ENCODE results near the gene KANSL1L.
A peak's percentile ranks its signal among the peaks of the same experiment; 100 is the strongest.

The KANSL1L gene

DNA sequence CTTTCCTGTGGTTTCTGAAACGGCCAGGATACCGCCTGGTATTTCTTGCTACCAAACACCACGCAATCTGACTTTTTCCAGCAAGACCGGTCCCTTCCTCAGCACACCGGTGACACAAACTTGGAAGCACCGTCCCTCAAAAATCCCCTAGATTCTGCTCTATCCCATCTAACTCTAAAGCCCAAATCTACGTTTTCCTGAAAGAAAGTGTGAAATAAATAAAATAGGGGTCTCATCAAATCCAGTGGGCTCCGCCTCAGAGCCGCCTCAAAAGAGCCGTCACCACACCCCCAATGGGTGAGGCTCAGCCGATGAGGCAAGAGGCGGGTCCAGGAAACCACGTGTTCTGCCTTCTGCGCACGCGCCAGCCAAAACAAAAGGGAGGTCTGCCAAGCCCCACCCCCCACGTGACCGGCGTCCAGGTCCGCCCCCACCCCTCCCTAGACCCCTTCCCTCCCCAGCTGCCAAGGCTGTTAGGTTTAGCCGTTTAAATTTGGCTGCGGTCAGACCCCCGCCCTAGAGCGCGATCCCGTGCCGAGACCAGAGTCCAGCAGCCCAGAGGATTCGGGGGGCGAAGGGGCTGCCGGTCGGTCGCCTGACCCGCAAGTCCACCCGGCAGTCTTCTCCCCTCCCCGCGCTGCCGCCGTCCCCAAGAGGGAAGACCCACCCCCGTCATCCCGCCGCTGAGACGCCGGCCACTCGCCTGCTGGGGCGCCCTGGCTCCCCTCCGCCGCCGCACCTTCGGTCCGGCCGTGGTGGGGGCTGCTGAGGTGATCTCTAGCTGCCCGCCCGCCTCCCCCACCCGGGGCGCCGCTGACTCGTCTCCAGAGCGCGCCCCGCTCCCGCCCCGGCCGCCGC lies 534 bp downstream of the KANSL1L start:
- DNase-seq (ENCODE audit: low read depth in 1 of 2, low spot score in 1 of 2) = peak; percentile 49 to 94
- no peak for TF ChIP-seq JUND (IDR thresholded peaks at IDR 0.05; ENCODE audit: low read depth)
- in situ Hi-C loops (cut with HindIII; ENCODE audit: low pct_unique_long_range_greater_than_20kb, low sequenced_read_pairs) = no loop called here

DNA sequence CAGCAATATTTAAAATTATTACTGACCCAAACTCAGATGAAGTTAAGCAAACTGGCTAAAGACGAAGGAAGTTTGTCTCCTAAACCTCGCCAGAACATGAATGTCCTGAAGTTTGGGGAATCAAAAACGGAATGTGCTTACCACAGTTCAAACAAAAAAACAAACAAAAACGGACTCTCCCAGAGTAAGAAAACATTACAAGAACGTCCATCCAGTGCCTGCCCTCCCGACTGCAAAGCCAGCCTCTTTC lies 1.1 kb downstream of the KANSL1L start:
- TF ChIP-seq JUND (IDR thresholded peaks at IDR 0.05; ENCODE audit: low read depth) = no peak
- no peak for DNase-seq (ENCODE audit: low read depth in 1 of 2, low spot score in 1 of 2)
- in situ Hi-C loops (cut with HindIII; ENCODE audit: low pct_unique_long_range_greater_than_20kb, low sequenced_read_pairs) = no loop called here

- no peak for DNase-seq (ENCODE audit: low read depth in 1 of 2, low spot score in 1 of 2)
- in situ Hi-C loops (cut with HindIII; ENCODE audit: low pct_unique_long_range_greater_than_20kb, low sequenced_read_pairs) = no loop called here
- no peak for TF ChIP-seq JUND (IDR thresholded peaks at IDR 0.05; ENCODE audit: low read depth)
Observed at GRCh38 chr2:210169516-210170195, 1.6 kb downstream of the KANSL1L start.

DNA sequence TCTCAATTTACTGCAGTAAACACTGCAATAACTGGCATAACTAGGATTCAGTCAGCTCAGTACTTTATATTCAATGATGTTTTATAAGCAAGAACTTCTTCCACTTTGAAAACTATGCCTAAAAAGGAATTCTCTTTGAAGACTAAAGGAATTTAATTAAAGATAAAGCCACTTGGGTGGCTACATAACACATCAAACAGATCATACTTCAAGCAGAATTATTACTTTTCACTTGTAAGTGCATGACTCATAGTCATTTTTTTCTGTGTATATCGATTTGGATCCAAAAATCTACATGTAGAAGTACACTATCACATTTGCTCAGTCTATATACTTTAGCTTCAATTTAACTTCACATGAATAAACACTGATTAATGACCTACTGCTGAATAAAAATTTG lies 4.0 kb downstream of the KANSL1L start:
- in situ Hi-C loops (cut with HindIII; ENCODE audit: low pct_unique_long_range_greater_than_20kb, low sequenced_read_pairs) = no loop called here
- no peak for TF ChIP-seq JUND (IDR thresholded peaks at IDR 0.05; ENCODE audit: low read depth)
- no peak for DNase-seq (ENCODE audit: low read depth in 1 of 2, low spot score in 1 of 2)

- in situ Hi-C loops (cut with HindIII; ENCODE audit: low pct_unique_long_range_greater_than_20kb, low sequenced_read_pairs) = no loop called here
- no peak for TF ChIP-seq JUND (IDR thresholded peaks at IDR 0.05; ENCODE audit: low read depth)
- DNase-seq (ENCODE audit: low read depth in 1 of 2, low spot score in 1 of 2) = no peak
Observed at GRCh38 chr2:210162466-210163124, 8.6 kb downstream of the KANSL1L start.

- DNase-seq (ENCODE audit: low read depth in 1 of 2, low spot score in 1 of 2) = no peak
- in situ Hi-C loops (cut with HindIII; ENCODE audit: low pct_unique_long_range_greater_than_20kb, low sequenced_read_pairs) = no loop called here
- no peak for TF ChIP-seq JUND (IDR thresholded peaks at IDR 0.05; ENCODE audit: low read depth)
Observed at GRCh38 chr2:210159059-210159458, 12.2 kb downstream of the KANSL1L start.

- no peak for DNase-seq (ENCODE audit: low read depth in 1 of 2, low spot score in 1 of 2)
- in situ Hi-C loops (cut with HindIII; ENCODE audit: low pct_unique_long_range_greater_than_20kb, low sequenced_read_pairs) = no loop called here
- TF ChIP-seq JUND (IDR thresholded peaks at IDR 0.05; ENCODE audit: low read depth) = no peak
Observed at GRCh38 chr2:210158236-210158635, 13.0 kb downstream of the KANSL1L start.

DNA sequence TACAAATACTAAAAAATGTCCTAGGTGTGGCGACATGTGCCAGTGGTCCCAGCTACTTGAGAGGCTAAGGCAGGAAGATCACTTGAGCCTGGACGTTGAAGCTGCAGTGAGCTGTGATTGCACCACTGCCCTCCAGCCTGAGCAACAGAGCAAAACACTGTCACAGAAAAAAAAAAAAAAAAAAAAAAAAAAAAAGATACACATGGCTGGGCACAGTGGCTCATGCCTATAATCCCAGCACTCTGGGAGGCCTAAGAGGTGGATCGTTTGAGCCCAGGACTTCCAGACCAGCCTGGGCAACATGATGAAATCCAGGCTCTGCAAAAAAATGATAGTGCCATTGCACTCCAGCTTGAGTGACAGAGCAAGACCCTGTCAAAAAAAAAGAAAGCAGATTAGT lies 13.7 kb downstream of the KANSL1L start:
- no peak for TF ChIP-seq JUND (IDR thresholded peaks at IDR 0.05; ENCODE audit: low read depth)
- no peak for DNase-seq (ENCODE audit: low read depth in 1 of 2, low spot score in 1 of 2)
- in situ Hi-C loops (cut with HindIII; ENCODE audit: low pct_unique_long_range_greater_than_20kb, low sequenced_read_pairs) = no loop called here

GRCh38 chr2:210147614-210148013 lies 23.6 kb downstream of the KANSL1L start:
- in situ Hi-C loops (cut with HindIII; ENCODE audit: low pct_unique_long_range_greater_than_20kb, low sequenced_read_pairs) = no loop called here
- DNase-seq (ENCODE audit: low read depth in 1 of 2, low spot score in 1 of 2) = no peak
- TF ChIP-seq JUND (IDR thresholded peaks at IDR 0.05; ENCODE audit: low read depth) = no peak

- in situ Hi-C loops (cut with HindIII; ENCODE audit: low pct_unique_long_range_greater_than_20kb, low sequenced_read_pairs) = no loop called here
- no peak for TF ChIP-seq JUND (IDR thresholded peaks at IDR 0.05; ENCODE audit: low read depth)
- DNase-seq (ENCODE audit: low read depth in 1 of 2, low spot score in 1 of 2) = no peak
Observed at GRCh38 chr2:210132239-210132638, 39.0 kb downstream of the KANSL1L start.

DNA sequence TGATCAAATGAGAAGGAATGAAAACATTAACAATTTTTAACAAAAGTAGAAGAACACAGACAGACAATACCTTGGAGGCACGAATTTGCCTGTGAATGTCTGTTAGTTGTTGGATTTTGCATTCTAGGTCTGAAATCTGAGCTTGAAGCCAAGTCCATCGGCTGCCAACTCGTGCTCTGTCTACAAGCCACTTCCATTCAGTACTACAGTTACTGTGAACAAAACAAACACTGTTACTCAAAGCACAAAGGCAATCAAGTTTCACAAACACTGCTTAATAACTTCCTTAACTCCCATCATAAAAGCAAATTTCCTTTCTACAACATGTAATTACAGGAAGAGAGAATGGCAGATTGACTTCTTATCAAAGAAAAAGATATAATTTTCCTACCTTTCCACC lies 42.2 kb downstream of the KANSL1L start:
- peak in 1 of 2 experiments; percentile 22 for DNase-seq (ENCODE audit: low read depth in 1 of 2, low spot score in 1 of 2)
- in situ Hi-C loops (cut with HindIII; ENCODE audit: low pct_unique_long_range_greater_than_20kb, low sequenced_read_pairs) = no loop called here
- no peak for TF ChIP-seq JUND (IDR thresholded peaks at IDR 0.05; ENCODE audit: low read depth)

- no peak for DNase-seq (ENCODE audit: low read depth in 1 of 2, low spot score in 1 of 2)
- in situ Hi-C loops (cut with HindIII; ENCODE audit: low pct_unique_long_range_greater_than_20kb, low sequenced_read_pairs) = no loop called here
- no peak for TF ChIP-seq JUND (IDR thresholded peaks at IDR 0.05; ENCODE audit: low read depth)
Observed at GRCh38 chr2:210113614-210114235, 57.5 kb downstream of the KANSL1L start.

- no peak for DNase-seq (ENCODE audit: low read depth in 1 of 2, low spot score in 1 of 2)
- in situ Hi-C loops (cut with HindIII; ENCODE audit: low pct_unique_long_range_greater_than_20kb, low sequenced_read_pairs) = no loop called here
Observed at GRCh38 chr2:210112871-210113270, 58.3 kb downstream of the KANSL1L start.

More at GRCh38 chr2:210112871-210113270, 58.3 kb downstream of the KANSL1L start:
- TF ChIP-seq JUND (IDR thresholded peaks at IDR 0.05; ENCODE audit: low read depth) = no peak

All from T47D (cell line).